Subcutaneous preadipocyte (primary cell): ENCODE data around the gene AASDHPPT. TPM values are rescaled to one million over a fixed set of nuclear protein-coding genes. Genes with fewer than 3 reads are reported as not detected.

Source experiments
- total RNA-seq: library from RNA; depleted of rRNA; stranded (reverse); fragments of >200 nt; gene quantifications from 2 replicates; pipeline ENCODE4 v1.2.3, GENCODE V29; 2012

The AASDHPPT gene
- total RNA-seq = 45.2 and 56.9 TPM in 2 replicates

GRCh38 chr11:106077609-106078455 lies at the start of gene AASDHPPT:
Gene AASDHPPT, plus strand, starts transcription at chr11:106077662. Its CDS starts 49 bp downstream, at chr11:106077711.

GRCh38 chr11:106076919-106077608 lies 398 bp upstream of the AASDHPPT start, which contains the start of gene KBTBD3:
Gene KBTBD3, minus strand, starts transcription at chr11:106077347. Its CDS starts 18,250 bp downstream, at chr11:106059097.

Other genes starting within 250 kb of the AASDHPPT start
- 27.4 and 28.7 TPM in 2 replicates for gene MSANTD4, start 55.4 kb upstream of the AASDHPPT start, total RNA-seq
- 2.2 TPM in 2 replicates for gene KBTBD3, start 315 bp upstream of the AASDHPPT start, total RNA-seq